H1 (cell line): ENCODE measurements around the gene LYRM7.

Experiments used
- CHD1 ChIP-seq: IDR thresholded peaks from 2 replicates; pipeline ENCODE4 v1.6.1; 2012; ENCODE audit warnings: low read depth, low read length, improper control_type of control experiment
- GABPA ChIP-seq: IDR thresholded peaks from 2 replicates; pipeline ENCODE4 v1.6.1; 2011; ENCODE audit warnings: mild to moderate bottlenecking, low read length, moderate library complexity, borderline replicate concordance; ENCODE audit not compliant: insufficient read depth

DNA sequence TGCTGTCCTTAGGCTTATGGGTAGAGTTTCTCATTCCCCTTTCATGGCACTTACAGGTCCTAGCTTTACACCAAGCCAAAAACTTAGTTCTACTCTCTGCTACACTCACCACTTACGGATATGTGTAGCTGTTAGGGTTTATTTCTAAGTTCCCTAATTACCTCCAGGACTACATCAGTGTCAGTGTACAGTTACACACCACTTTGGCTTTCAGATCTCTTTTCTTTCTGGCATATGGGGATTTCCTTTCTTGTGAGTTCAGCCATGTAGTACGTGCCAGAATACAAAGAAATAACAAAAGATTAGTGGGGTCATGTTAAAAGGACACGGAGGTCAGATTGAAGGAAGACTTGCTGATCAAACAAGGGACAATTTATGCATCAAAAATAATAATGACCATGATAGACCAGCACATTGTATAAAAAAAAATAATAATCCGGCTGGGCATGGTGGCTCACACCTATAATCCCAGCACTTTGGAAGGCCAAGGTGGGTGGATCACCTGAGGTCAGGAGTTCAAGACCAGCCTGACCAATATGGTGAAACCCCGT is 41.8 kb downstream of the LYRM7 start:
- TF ChIP-seq CHD1 (no peak), GABPA (no peak)
